Suprapubic skin (tissue), 3 donors: ENCODE measurements around the gene COASY.

ENCODE experiments used
- CTCF ChIP-seq, 2 donors: fragments of 200-600 bp in 1 of 2; fragments of 450-650 bp in 1 of 2; sonication (generic) in 1 of 2; IDR thresholded peaks; one replicate each; pipeline ENCODE4 v1.5.1; 2016 to 2019; ENCODE audit warnings: antibody characterized with exemption in 2 of 2, mild to moderate bottlenecking in 1 of 2, moderate library complexity in 1 of 2
- EP300 ChIP-seq: sonication (generic); formaldehyde crosslinking; IDR thresholded peaks from one replicate; pipeline ENCODE4 v1.6.1; 2017; ENCODE audit warnings: antibody characterized with exemption

- TF ChIP-seq CTCF (IDR thresholded peaks at IDR 0.05) (no peak), EP300 (no peak)
Observed at GRCh38 chr17:42548993-42549755, 12.8 kb upstream of the COASY start.
